Gastrocnemius medialis (tissue), 4 donors: ENCODE data around the gene IL26. TPM values are rescaled to one million over a fixed set of nuclear protein-coding genes. Genes with fewer than 3 reads are reported as not detected.

Experiments used
- ATAC-seq, 2 donors: fragments of 150-250 bp; one replicate each; pipeline ENCODE4 v1.9.1; 2016
- DNase-seq, 2 donors: peaks; one replicate each; pipeline ENCODE4 v3.0.0-alpha.2; 2019
- H3K27ac ChIP-seq, 4 donors: fragments of 200-600 bp; sonication (generic); 1 replicate in 1 of 4; 2 replicates in 3 of 4; pipeline ENCODE4 v1.5.1; 2016 to 2018; ENCODE audit warnings: mild to moderate bottlenecking in 2 of 4, moderate library complexity in 1 of 4
- H3K27me3 ChIP-seq, 3 donors: fragments of 200-600 bp; sonication (generic) in 2 of 3; 1 replicate in 1 of 3; 2 replicates in 2 of 3; pipeline versions ENCODE4 v1.5.1 to v1.6.0; 2016 to 2019; ENCODE audit warnings: mild to moderate bottlenecking in 1 of 3, moderate library complexity in 1 of 3
- H3K36me3 ChIP-seq, 2 donors: fragments of 200-600 bp; sonication (generic) in 1 of 2; one replicate each; pipeline ENCODE4 v1.5.1; 2017 to 2018
- H3K4me1 ChIP-seq, 2 donors: fragments of 200-600 bp; sonication (generic) in 1 of 2; one replicate each; pipeline ENCODE4 v1.5.1; 2016 to 2017; ENCODE audit warnings: mild to moderate bottlenecking in 2 of 2
- H3K4me3 ChIP-seq, 4 donors: fragments of 200-600 bp; sonication (generic) in 3 of 4; 1 replicate in 1 of 4; 2 replicates in 3 of 4; pipeline ENCODE4 v1.5.1; 2016 to 2019; ENCODE audit warnings: mild to moderate bottlenecking in 2 of 4
- H3K9me3 ChIP-seq, 3 donors: fragments of 200-600 bp; sonication (generic) in 2 of 3; 1 replicate in 1 of 3; 2 replicates in 2 of 3; pipeline ENCODE4 v1.5.1; 2016 to 2019
- CTCF ChIP-seq, 5 experiments: fragments of 450-650 bp in 3 of 5; fragments of 200-600 bp in 2 of 5; sonication (generic) in 2 of 5; IDR thresholded peaks in 4 of 5; conservative IDR thresholded peaks in 1 of 5; 1 replicate in 4 of 5; 2 replicates in 1 of 5; pipeline ENCODE4 v1.5.1; 2016 to 2019; ENCODE audit warnings: antibody characterized with exemption in 5 of 5, mild to moderate bottlenecking in 3 of 5, moderate library complexity in 3 of 5
- POLR2A ChIP-seq, 2 donors: fragments of 450-650 bp; IDR thresholded peaks; one replicate each; pipeline ENCODE4 v1.6.1; 2017; ENCODE audit warnings: antibody characterized with exemption in 2 of 2, mild to moderate bottlenecking in 2 of 2, moderate library complexity in 2 of 2
- in situ Hi-C, 4 donors: fragments of 200-750 bp; cut with MboI; loops; one replicate each; pipeline versions ENCODE4 v1.15.0 to v1.8.0; 2017; ENCODE audit warnings: low sequenced_read_pairs in 4 of 4
- intact Hi-C: fragments of 100-400 bp; cut with DNase I; formaldehyde crosslinking; loops from one replicate; pipeline ENCODE4 v1.15.1; 2023; ENCODE audit warnings: low total_unique reads
- total RNA-seq, 4 donors: library from RNA; depleted of rRNA; stranded (reverse); fragments of >200 nt; gene quantifications; one replicate each; pipeline versions ENCODE4 v1.1.0 to v1.2.3, GENCODE V29; 2016

Gene IL26
- total RNA-seq, 4 donors from 2014 or later: not detected

GRCh38 chr12:68263366-68263765, 37.8 kb upstream of the IL26 start:
- intact Hi-C loops (no loop called here), in situ Hi-C loops (no loop called here)
- no peak overlapping the region for H3K27ac ChIP-seq
- no peaks in the 10 kb centered on the region for H3K4me1 ChIP-seq
- ATAC-seq: no peak
- DNase-seq: no peak
- H3K9me3 ChIP-seq: no peaks in the 10 kb centered on the region
- no peaks in the 10 kb centered on the region for H3K27me3 ChIP-seq
- no peaks in the 10 kb centered on the region for H3K36me3 ChIP-seq
- H3K4me3 ChIP-seq: no peak overlapping the region
- TF ChIP-seq CTCF (IDR thresholded peaks at IDR 0.05 in 4 of 5, conservative IDR thresholded peaks at IDR 0.05 in 1 of 5): no peak
- no peak for TF ChIP-seq POLR2A (IDR thresholded peaks at IDR 0.05)

- intact Hi-C loops: no loop called here
- Histone ChIP-seq H3K4me1 (no peaks in the 10 kb centered on the region), H3K27ac (no peak overlapping the region), H3K4me3 (no peak overlapping the region), H3K36me3 (no peaks in the 10 kb centered on the region), H3K27me3 (no peaks in the 10 kb centered on the region), H3K9me3 (no peaks in the 10 kb centered on the region)
- in situ Hi-C loops: no loop called here
- no peak for DNase-seq
- ATAC-seq: no peak
- no peak for TF ChIP-seq POLR2A (IDR thresholded peaks at IDR 0.05)
- TF ChIP-seq CTCF (IDR thresholded peaks at IDR 0.05 in 4 of 5, conservative IDR thresholded peaks at IDR 0.05 in 1 of 5): no peak
Observed at GRCh38 chr12:68261896-68262295, 36.3 kb upstream of the IL26 start.

GRCh38 chr12:68260153-68260552, 34.5 kb upstream of the IL26 start:
- no peak overlapping the region for H3K27ac ChIP-seq
- no peak for DNase-seq
- in situ Hi-C loops (no loop called here), intact Hi-C loops (no loop called here)
- ATAC-seq: no peak
- H3K4me1 ChIP-seq: no peaks in the 10 kb centered on the region
- H3K36me3 ChIP-seq: no peaks in the 10 kb centered on the region
- no peaks in the 10 kb centered on the region for H3K9me3 ChIP-seq
- H3K27me3 ChIP-seq: no peaks in the 10 kb centered on the region
- H3K4me3 ChIP-seq: no peak overlapping the region
- TF ChIP-seq CTCF (IDR thresholded peaks at IDR 0.05 in 4 of 5, conservative IDR thresholded peaks at IDR 0.05 in 1 of 5) (no peak), POLR2A (IDR thresholded peaks at IDR 0.05) (no peak)

- no peaks in the 10 kb centered on the region for H3K4me1 ChIP-seq
- DNase-seq: no peak
- ATAC-seq: no peak
- H3K4me3 ChIP-seq: no peak overlapping the region
- in situ Hi-C loops (no loop called here), intact Hi-C loops (no loop called here)
- no peak overlapping the region for H3K27ac ChIP-seq
- TF ChIP-seq POLR2A (IDR thresholded peaks at IDR 0.05) (no peak), CTCF (IDR thresholded peaks at IDR 0.05 in 4 of 5, conservative IDR thresholded peaks at IDR 0.05 in 1 of 5) (no peak)
- H3K36me3 ChIP-seq: no peaks in the 10 kb centered on the region
- no peaks in the 10 kb centered on the region for H3K27me3 ChIP-seq
- H3K9me3 ChIP-seq: no peaks in the 10 kb centered on the region
Observed at GRCh38 chr12:68259318-68259940, 33.8 kb upstream of the IL26 start.

GRCh38 chr12:68253504-68253903, 27.9 kb upstream of the IL26 start, which contains the start of gene IL22:
Gene IL22 (minus strand): TSS chr12:68253604. CDS start chr12:68253448, 156 bp downstream.
- Histone ChIP-seq H3K36me3 (no peaks in the 10 kb centered on the region), H3K27ac (no peak within 1 kb of the TSS), H3K9me3 (no peaks in the 10 kb centered on the region), H3K27me3 (no peaks in the 10 kb centered on the region), H3K4me1 (no peaks in the 10 kb centered on the region), H3K4me3 (no peak within 1 kb of the TSS)
- ATAC-seq: no peak
- intact Hi-C loops (no loop called here), in situ Hi-C loops (no loop called here)
- no peak for DNase-seq
- TF ChIP-seq CTCF (IDR thresholded peaks at IDR 0.05 in 4 of 5, conservative IDR thresholded peaks at IDR 0.05 in 1 of 5) (no peak), POLR2A (IDR thresholded peaks at IDR 0.05) (no peak)
